DND-41 (cell line): ENCODE measurements around the gene SYNDIG1.

Experiments
- ATAC-seq: fragments of 200-7000 bp; cut with Tn5 transposase; 3 replicates; pipeline ENCODE4 v1.9.1; 2021; ENCODE audit warnings: low read depth; ENCODE audit not compliant: insufficient read depth
- DNase-seq: peaks from one replicate; pipeline ENCODE4 v3.0.0-alpha.2; 2020
- H2AFZ ChIP-seq: 2 replicates; pipeline ENCODE4 v1.6.0; 2012; ENCODE audit warnings: low read depth, low read length
- H3K27ac ChIP-seq: 2 replicates; pipeline ENCODE4 v1.5.1; 2012; ENCODE audit warnings: low read length, inconsistent platforms
- H3K27me3 ChIP-seq: fragments of 200-600 bp; sonication (generic); 2 replicates; pipeline ENCODE4 v1.6.0; 2012; ENCODE audit warnings: low read length, mild to moderate bottlenecking, inconsistent platforms; ENCODE audit not compliant: insufficient read depth, poor library complexity
- H3K36me3 ChIP-seq: 2 replicates; pipeline ENCODE4 v1.5.1; 2012; ENCODE audit warnings: low read length, inconsistent platforms; ENCODE audit not compliant: insufficient read depth
- H3K4me1 ChIP-seq: 2 replicates; pipeline ENCODE4 v1.5.1; 2012; ENCODE audit warnings: mild to moderate bottlenecking, low read length; ENCODE audit not compliant: insufficient read depth
- H3K4me2 ChIP-seq: 2 replicates; pipeline ENCODE4 v1.6.0; 2012; ENCODE audit warnings: mild to moderate bottlenecking, moderate library complexity, low read length, inconsistent platforms; ENCODE audit not compliant: insufficient read depth
- H3K4me3 ChIP-seq, 2 experiments: fragments of 200-600 bp in 1 of 2; shearing (Covaris generic) in 1 of 2; 2 replicates each; pipeline ENCODE4 v1.5.1; 2012 to 2016; ENCODE audit warnings: inconsistent platforms in 2 of 2, low read length in 2 of 2, mild to moderate bottlenecking in 2 of 2, low read depth in 1 of 2, moderate library complexity in 1 of 2
- H3K79me2 ChIP-seq: 2 replicates; pipeline ENCODE4 v1.6.0; 2012; ENCODE audit warnings: low read length, inconsistent platforms; ENCODE audit not compliant: insufficient read depth
- H3K9ac ChIP-seq: 2 replicates; pipeline ENCODE4 v1.6.0; 2012; ENCODE audit warnings: low read depth, mild to moderate bottlenecking, inconsistent platforms, low read length, moderate library complexity
- H3K9me3 ChIP-seq: 2 replicates; pipeline ENCODE4 v1.5.1; 2012; ENCODE audit warnings: low read length, moderate library complexity, mild to moderate bottlenecking, inconsistent platforms; ENCODE audit not compliant: insufficient read depth, severe bottlenecking
- H4K20me1 ChIP-seq: 2 replicates; pipeline ENCODE4 v1.6.0; 2012; ENCODE audit warnings: low read length; ENCODE audit not compliant: insufficient read depth
- CTCF ChIP-seq: IDR thresholded peaks from 2 replicates; pipeline ENCODE4 v1.5.1; 2012; ENCODE audit warnings: borderline replicate concordance, low read length, moderate library complexity, mild to moderate bottlenecking; ENCODE audit not compliant: poor library complexity, severe bottlenecking; ENCODE audit errors: extremely low read depth
- EZH2 ChIP-seq: IDR thresholded peaks from 3 replicates; pipeline ENCODE4 v1.6.1; 2012; ENCODE audit warnings: borderline replicate concordance, low read depth, mild to moderate bottlenecking, moderate library complexity, low read length, inconsistent platforms; ENCODE audit not compliant: severe bottlenecking

Gene SYNDIG1

GRCh38 chr20:24456398-24456781, 13.0 kb upstream of the SYNDIG1 start:
- Histone ChIP-seq H3K9me3 (no peaks in the 10 kb centered on the region), H2AFZ (no peak overlapping the region), H3K27ac (no peak overlapping the region), H3K79me2 (no peaks in the 10 kb centered on the region), H3K27me3 (no peaks in the 10 kb centered on the region), H3K4me1 (peaks cover 16% of the 10 kb centered on the region), H4K20me1 (no peaks in the 10 kb centered on the region), H3K36me3 (no peaks in the 10 kb centered on the region), H3K4me2 (no peak overlapping the region), H3K4me3 (no peak overlapping the region), H3K9ac (no peak overlapping the region)
- DNase-seq (no peak), ATAC-seq (no peak)
- no peak for TF ChIP-seq EZH2
- no peak for TF ChIP-seq CTCF

GRCh38 chr20:24458436-24458835, 11.0 kb upstream of the SYNDIG1 start:
- ATAC-seq: no peak
- Histone ChIP-seq H3K79me2 (no peaks in the 10 kb centered on the region), H3K36me3 (no peaks in the 10 kb centered on the region), H3K27ac (no peak overlapping the region), H3K4me3 (no peak overlapping the region), H3K27me3 (no peaks in the 10 kb centered on the region), H3K9ac (no peak overlapping the region), H4K20me1 (no peaks in the 10 kb centered on the region), H2AFZ (no peak overlapping the region), H3K4me2 (no peak overlapping the region), H3K9me3 (no peaks in the 10 kb centered on the region), H3K4me1 (peaks cover 16% of the 10 kb centered on the region)
- TF ChIP-seq EZH2: no peak
- no peak for TF ChIP-seq CTCF
- no peak for DNase-seq

- Histone ChIP-seq H3K4me1 (peaks cover 3% of the 10 kb centered on the region), H3K4me3 (no peak overlapping the region), H3K36me3 (no peaks in the 10 kb centered on the region), H3K27ac (no peak overlapping the region), H3K9ac (no peak overlapping the region), H4K20me1 (no peaks in the 10 kb centered on the region), H3K4me2 (no peak overlapping the region), H3K27me3 (no peaks in the 10 kb centered on the region), H3K9me3 (no peaks in the 10 kb centered on the region), H2AFZ (no peak overlapping the region), H3K79me2 (no peaks in the 10 kb centered on the region)
- TF ChIP-seq CTCF (no peak), EZH2 (no peak)
- ATAC-seq (no peak), DNase-seq (no peak)
Observed at GRCh38 chr20:24459733-24460132, 9.7 kb upstream of the SYNDIG1 start.

- H2AFZ ChIP-seq: no peak overlapping the region
- no peaks in the 10 kb centered on the region for H3K27me3 ChIP-seq
- no peak overlapping the region for H3K9ac ChIP-seq
- ATAC-seq (no peak), DNase-seq (no peak)
- no peaks in the 10 kb centered on the region for H3K9me3 ChIP-seq
- H3K4me2 ChIP-seq: no peak overlapping the region
- no peaks in the 10 kb centered on the region for H3K79me2 ChIP-seq
- no peak overlapping the region for H3K27ac ChIP-seq
- no peak for TF ChIP-seq EZH2
- TF ChIP-seq CTCF: no peak
- no peak overlapping the region for H3K4me3 ChIP-seq
- H3K36me3 ChIP-seq: no peaks in the 10 kb centered on the region
- H3K4me1 ChIP-seq: no peaks in the 10 kb centered on the region
- H4K20me1 ChIP-seq: no peaks in the 10 kb centered on the region
Observed at GRCh38 chr20:24460712-24461111, 8.7 kb upstream of the SYNDIG1 start.
